GM18498 (cell line): Measurements from ENCODE around the gene HNMT.
"Not testable (repeated sequence)": the region's sequence is repeated elsewhere in the genome, so short reads cannot be mapped to it uniquely, and the experiment has no call there.

Experiments
- ATAC-seq: cut with Tn5 transposase; IDR thresholded peaks from one replicate; pipeline ENCODE4 v1.9.1; 2021; ENCODE audit warnings: mild to moderate bottlenecking, moderate library complexity; ENCODE audit not compliant: unreplicated experiment

Gene HNMT

DNA sequence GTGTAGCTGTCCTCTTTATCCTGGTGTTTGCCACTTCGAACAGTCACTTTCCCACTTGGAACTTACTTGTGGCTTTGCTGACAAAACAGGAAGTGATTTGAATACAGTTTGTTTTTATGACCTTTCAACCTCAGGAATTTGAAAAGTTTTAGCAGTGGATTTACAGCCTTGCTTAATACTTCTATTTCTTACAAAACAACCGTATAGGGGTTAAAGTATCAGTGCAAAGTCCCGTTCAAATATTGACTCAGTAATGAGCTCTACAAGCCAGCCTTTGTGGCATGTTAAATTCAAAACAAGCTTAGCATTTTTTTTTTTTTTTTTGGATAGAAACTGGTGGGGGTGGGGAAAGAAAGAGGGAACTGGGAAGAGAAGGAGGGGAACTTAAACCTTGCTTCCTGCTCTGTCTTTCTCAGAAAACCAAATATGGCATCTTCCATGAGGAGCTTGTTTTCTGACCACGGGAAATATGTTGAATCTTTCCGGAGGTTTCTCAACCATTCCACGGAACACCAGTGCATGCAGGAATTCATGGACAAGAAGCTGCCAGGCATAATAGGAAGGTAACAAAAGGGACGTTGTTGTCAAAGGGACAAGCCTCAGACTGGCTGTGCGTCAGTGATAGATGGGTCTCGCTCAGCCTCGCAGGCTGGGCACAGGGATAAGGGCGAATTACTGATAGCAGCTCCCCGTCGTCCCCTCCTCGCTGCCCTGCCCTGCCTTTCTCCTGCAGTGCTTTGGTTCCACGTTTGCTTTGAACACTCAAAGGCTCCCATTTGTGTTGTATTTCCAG is at the start of gene HNMT:
Gene HNMT, plus strand, starts transcription at position 408 of the 793 bp plus-strand sequence. Its CDS starts 19 bp downstream, at position 427.
- no peak for ATAC-seq

DNA sequence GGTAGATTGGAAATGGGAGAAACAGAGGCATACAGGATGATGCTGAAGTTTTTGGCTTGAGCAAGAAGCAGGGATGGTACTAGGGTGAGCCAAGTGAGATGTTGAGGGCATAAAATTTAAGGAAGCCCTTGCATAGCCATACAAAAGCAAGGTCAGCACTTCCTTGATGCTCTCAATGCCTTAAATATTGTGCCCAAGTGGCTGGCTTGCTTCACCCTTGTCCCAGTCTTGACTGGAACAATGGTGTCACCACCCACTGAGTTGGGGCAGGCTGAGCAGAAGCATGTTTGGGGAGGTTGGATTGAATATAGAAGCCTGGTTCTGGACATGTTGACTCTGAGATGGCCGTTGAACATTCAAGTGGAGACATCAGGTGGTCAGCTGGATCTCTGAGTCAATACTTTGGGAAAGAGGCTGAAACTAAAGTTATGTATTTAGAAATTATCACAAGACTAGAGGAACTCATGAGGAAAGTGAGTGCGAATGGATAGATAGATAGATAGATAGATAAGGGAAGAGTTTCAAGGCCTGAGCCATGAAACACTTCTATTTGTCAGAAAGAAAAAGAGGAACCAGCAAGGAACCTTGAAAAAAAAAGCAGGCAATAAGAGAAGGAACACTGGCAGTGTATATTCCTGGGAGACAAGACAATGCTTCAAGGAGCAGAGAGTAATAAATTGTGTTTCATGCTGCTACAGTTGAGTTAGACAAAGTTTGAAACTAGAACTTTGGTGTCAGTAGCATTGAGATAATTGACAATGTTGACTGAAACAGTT is 43.0 kb upstream of the HNMT start:
- no peak for ATAC-seq

DNA sequence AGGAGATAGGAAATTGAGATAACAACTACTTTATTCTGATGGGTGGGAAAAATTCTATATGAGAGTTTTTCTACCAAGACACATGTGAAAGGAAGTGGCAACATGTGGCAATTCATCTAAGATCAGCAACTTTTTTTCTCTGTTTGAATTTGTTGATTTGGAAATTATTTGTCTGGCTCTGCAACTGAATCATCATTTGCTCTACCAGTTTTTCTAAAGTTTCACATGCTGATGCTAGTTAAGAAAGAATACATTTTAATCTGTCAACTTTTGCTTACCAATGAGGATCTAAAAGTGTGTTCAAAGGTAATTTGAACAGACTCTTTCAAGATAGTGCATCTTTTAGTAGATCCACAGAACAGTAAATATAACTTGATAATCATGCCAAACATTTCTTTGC is 42.1 kb upstream of the HNMT start:
- ATAC-seq = not testable (repeated sequence)

DNA sequence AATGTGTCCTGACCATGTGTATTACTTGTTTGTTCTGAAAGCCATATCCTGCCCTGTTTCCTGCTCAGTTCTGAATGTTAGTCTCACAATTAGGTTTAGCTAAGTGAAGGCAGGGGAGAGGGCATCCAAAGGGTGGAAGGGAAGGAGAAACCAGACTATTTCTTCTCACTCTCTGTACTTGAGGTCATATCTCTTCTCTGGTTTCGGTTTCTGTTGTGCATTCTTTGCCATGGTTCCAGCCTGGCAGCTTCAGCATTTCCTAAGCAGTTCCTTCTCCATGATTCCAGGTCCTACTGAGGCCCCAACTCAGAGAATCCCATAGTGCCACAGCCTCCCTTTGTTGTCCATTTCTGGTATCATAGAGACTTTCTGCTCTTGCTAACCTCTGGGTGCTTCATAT is 40.3 kb upstream of the HNMT start:
- no peak for ATAC-seq

DNA sequence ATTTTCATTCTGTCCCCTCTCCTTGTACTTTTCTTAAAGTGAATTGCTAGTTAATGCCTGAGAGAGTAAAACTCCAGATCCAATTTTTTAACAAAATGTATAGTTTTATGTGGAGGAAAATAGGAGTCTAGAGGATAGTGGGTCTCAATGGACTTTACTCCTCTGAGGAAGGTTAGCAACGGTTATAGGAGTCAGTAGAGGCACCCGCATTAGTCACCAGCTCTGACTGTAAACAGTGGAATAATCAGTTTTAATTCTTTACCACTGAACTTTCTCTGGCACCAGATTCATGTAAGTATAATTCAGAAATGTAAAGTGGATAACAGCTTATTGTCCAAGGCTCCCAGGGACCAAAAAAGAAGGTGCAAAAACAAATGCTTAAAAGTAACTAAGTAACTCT is 38.7 kb upstream of the HNMT start:
- ATAC-seq = no peak

DNA sequence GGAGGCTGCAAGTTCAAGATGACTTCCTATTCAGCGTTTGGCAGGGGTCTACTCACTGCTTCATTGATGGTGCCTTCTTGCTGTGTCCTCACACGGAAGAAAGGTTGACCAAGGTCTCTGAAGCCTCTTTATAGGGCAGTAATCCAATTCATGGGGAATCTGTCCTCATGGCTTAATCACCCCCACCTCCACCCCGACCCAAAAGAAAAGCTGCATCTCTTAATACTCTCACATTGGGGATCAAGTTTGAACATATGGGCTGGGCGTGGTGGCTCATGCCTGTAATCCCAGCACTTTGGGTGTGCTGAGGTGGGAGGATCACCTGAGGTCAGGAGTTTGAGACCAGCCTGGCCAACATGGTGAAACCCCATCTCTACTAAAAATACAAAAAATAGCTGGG is 36.4 kb upstream of the HNMT start:
- ATAC-seq = no peak

GRCh38 chr2:137928547-137929518 is 35.4 kb upstream of the HNMT start:
- no peak for ATAC-seq

- no peak for ATAC-seq
Measured at GRCh38 chr2:137929519-137929916, 34.8 kb upstream of the HNMT start.

GRCh38 chr2:137930146-137930545 is 34.1 kb upstream of the HNMT start:
- no peak for ATAC-seq

GRCh38 chr2:137935591-137935990 is 28.7 kb upstream of the HNMT start:
- no peak for ATAC-seq

- ATAC-seq = no peak
Measured at GRCh38 chr2:137937246-137937645, 27.0 kb upstream of the HNMT start.

- no peak for ATAC-seq
Measured at GRCh38 chr2:137937778-137938177, 26.5 kb upstream of the HNMT start.

DNA sequence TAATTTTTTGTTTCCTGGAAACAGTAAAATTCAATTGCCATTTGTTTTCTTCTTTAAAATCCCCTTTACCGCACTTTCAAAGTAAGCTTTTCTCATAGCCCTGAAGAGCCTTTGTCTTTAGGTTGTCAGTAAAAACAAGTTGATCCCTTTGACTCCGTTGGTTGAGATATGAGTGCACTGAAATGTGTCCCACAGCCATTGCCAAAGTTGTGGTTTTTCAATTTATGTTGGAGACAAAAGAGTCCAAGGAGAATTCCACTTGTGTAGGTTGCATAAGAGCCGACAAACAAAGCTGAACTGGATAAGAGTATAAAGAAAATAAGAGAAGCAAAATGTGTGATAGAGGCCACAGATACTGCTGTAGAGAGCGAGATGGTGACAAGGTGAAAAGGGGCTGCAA is 26.1 kb upstream of the HNMT start:
- ATAC-seq = no peak

- no peak for ATAC-seq
Measured at GRCh38 chr2:137939026-137939425, 25.2 kb upstream of the HNMT start.

GRCh38 chr2:137940154-137940553 is 24.1 kb upstream of the HNMT start:
- no peak for ATAC-seq

DNA sequence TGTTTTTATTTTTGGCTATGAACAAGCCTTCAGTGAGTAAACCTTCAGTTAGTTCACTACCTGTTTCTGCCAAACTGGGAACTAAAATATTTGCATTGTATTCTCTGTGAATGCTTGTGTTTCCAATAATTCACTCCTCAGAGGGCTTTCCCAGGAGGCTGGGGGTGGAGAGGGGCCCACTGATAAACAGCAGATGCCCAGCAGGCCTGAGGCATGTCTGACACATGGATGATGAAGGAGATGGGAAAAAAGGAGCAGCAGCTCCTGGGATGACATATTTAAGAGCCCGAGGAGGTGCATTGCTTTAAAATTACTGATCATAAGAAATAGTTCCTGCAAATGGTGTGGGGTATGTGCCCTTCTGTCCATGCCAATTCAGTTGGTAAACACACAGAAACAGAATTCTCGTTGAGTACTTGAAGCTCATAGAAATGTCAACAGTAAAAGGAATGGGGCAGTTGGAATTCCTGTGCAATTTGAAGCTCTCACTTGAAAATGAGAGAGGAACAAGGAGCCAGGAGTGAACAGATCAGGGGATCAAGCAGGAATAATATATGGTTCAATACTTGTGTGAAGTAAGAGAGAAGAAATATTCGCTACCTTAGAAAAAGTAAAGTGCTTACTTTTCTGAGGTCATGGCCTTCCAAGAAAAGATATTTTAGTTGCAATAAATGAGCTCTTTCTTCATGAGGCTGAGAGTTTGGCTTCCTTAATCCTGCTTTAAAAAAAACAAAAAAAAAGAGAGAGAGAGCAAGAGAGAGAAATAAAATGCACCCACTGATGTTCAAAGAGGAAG is 22.0 kb upstream of the HNMT start:
- ATAC-seq = no peak

DNA sequence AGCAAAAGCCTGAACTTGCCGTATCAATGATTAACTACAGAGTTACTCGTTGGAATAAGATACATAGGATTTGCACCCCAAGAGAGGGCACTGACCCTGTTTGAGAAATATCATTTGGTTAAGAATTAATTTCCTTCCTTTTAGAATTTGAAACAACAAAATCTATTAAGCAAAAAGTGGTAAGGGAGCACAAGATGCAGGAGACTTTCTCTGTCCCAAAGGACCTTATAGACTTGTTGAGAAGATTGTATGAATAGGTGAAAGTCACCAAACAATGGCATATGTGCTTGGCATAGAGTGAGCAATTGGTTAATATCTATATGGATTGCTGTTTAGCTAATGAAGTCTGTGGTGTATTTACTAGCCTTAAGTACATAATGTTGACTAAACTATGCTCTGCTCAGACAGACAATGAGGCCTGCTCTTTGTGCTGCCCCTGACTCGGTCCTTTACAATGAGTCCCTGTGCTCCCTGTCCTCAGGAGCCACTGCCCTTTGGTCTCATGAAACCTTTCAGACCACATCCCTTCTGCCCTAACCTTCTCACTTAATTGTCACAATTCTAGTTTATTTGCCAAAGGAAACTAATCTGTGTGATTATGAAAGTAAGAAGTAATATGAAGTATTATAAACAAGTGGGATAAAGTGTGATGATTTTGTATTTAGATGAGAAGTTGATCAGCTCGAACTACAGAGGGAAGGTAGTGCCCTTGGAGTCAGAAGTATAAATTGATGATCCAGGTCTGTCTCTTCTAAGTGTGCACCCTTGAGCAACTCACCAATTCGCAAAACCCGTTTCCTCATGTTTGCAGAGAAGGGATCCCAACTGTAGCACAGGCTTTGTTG is 21.2 kb upstream of the HNMT start:
- no peak for ATAC-seq

DNA sequence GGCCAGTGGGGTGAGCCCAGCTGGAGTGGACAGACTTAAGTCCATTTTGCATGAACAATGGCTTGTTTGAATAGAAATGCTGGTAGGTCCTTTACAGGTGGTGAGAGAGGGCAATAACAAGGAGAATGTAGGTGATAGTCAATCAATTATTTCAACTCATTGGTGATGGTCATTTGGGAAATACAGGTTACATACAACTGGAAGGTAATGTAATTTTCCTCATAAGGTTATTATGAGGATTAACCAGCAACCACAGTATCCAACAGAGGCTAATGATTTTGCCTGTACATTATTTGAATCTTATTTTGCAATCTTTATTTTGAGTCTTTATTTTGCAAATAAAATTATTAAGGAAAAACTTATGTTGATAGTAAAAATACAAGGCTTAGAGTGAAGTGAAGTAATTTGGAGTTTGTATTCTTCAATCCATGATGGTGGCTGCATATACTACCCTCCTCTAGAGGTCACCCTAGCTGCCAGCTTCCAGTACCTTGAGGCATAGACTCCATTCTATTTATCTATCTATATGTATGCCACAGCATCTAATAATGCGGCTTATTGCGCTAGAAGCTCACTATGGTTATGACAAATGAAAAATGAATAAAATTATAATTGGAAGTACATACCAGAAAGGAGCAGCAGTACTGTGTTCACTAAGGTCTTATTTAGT is 20.5 kb upstream of the HNMT start:
- ATAC-seq = no peak

- no peak for ATAC-seq
Measured at GRCh38 chr2:137944714-137945113, 19.6 kb upstream of the HNMT start.
